GM12891 (cell line): ENCODE data around the gene IGFBP6.

Source experiments
- POLR2A ChIP-seq: IDR thresholded peaks from 2 replicates; pipeline ENCODE4 v1.6.1; 2011; ENCODE audit warnings: low read depth, low read length, control low read depth
- POLR2AphosphoS5 ChIP-seq: IDR thresholded peaks from 2 replicates; pipeline ENCODE4 v1.6.1; 2011; ENCODE audit warnings: low read depth, low read length, control low read depth
- POU2F2 ChIP-seq: IDR thresholded peaks from 2 replicates; pipeline ENCODE4 v1.6.1; 2011; ENCODE audit warnings: low read depth, mild to moderate bottlenecking, control low read depth, low read length, moderate library complexity
- SPI1 ChIP-seq: IDR thresholded peaks from 2 replicates; pipeline ENCODE4 v1.6.1; 2011; ENCODE audit warnings: low read depth, low read length, control low read depth
- TAF1 ChIP-seq: IDR thresholded peaks from 2 replicates; pipeline ENCODE4 v1.6.1; 2011; ENCODE audit warnings: low read depth, low read length, control low read depth

DNA sequence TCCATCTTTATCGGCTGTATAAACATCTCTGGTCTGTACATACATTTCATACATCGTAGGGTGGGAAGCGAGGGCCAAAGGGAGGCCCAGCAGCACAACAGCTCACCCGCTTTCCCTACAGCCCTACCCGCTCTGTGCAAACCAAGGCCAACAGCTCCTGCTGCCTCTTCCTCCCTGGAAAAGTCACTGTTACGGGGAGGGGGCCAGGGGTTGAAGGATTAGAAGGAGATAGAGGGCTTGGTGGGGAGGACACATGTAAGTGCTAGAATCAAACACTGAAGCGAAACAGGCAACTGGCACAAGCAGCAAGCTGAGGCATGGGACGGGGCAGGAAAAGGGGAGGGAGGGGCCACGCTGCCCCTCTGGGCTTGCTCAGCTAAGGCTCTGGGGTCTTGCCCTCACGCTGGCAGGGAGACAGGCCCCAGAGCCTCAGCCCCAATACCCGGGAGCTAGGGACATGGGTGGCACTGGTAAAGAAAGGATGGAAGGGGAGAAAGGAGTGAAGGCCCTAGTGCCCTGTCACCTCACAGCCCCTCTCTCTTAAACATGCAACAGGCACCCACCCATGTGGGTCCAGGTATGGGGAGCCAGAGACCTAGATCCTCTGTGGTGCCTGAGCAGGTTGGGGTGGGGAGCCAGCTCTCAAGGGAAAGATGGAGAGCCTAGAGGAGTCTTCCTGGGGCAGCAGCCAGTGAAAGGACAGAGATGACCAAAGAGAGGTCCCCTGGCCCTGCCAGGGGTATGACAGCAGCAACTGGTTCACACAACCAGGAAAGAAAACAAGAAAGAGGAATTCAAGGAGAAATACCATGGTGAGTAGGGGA, 32.6 kb upstream of the IGFBP6 start:
- TF ChIP-seq POLR2AphosphoS5 = no peak
- TF ChIP-seq POLR2A = no peak
- TF ChIP-seq TAF1 = no peak
- TF ChIP-seq SPI1 = no peak
- TF ChIP-seq POU2F2 = no peak
